ENCODE measurements around the gene PCSK1. TPM values are rescaled to one million over a fixed set of nuclear protein-coding genes. Genes with fewer than 3 reads are reported as not detected.
"Not testable (repeated sequence)": the region's sequence is repeated elsewhere in the genome, so short reads cannot be mapped to it uniquely, and the experiment has no call there.

The PCSK1 gene
- total RNA-seq, 4 donors from 2014 or later, result 0.65 to 1.4 (median 1.2) TPM; not detected in 1

- intact Hi-C loops (cut with DNase I; ENCODE audit: low total_unique reads), result no loop called here
Observed at GRCh38 chr5:96377597-96377996, 55.5 kb downstream of the PCSK1 start.

GRCh38 chr5:96377167-96377566 is 55.9 kb downstream of the PCSK1 start:
- WGBS, 2 donors, result 46 to 50% methylated on average over 2 of the region's 2 CpGs
- intact Hi-C loops (cut with DNase I; ENCODE audit: low total_unique reads), result no loop called here
- H3K4me3 ChIP-seq (ENCODE audit: low read depth, poor library complexity, severe bottlenecking), result no peak overlapping the region
- TF ChIP-seq CTCF (IDR thresholded peaks at IDR 0.05), result no peak
- no peak for TF ChIP-seq POLR2A (IDR thresholded peaks at IDR 0.05)
- DNase-seq (ENCODE audit: low spot score in 2 of 2), result no peak

More at GRCh38 chr5:96377597-96377996, 55.5 kb downstream of the PCSK1 start:
- no peak overlapping the region for H3K4me3 ChIP-seq (ENCODE audit: low read depth, poor library complexity, severe bottlenecking)
- no peak for DNase-seq (ENCODE audit: low spot score in 2 of 2)
- TF ChIP-seq POLR2A (IDR thresholded peaks at IDR 0.05), result no peak
- no peak for TF ChIP-seq CTCF (IDR thresholded peaks at IDR 0.05)

GRCh38 chr5:96374653-96375052 is 58.4 kb downstream of the PCSK1 start:
- H3K4me3 ChIP-seq (ENCODE audit: low read depth, poor library complexity, severe bottlenecking), result no peak overlapping the region
- TF ChIP-seq CTCF (IDR thresholded peaks at IDR 0.05) (no peak), POLR2A (IDR thresholded peaks at IDR 0.05) (no peak)
- 84% methylated on average over 5 of the region's 5 CpGs for WGBS, 2 donors
- DNase-seq (ENCODE audit: low spot score in 2 of 2), result no peak
- intact Hi-C loops (cut with DNase I; ENCODE audit: low total_unique reads), result no loop called here

GRCh38 chr5:96373381-96373733 is 59.7 kb downstream of the PCSK1 start:
- WGBS, 2 donors, result 81 to 92% methylated on average over 4 of the region's 4 CpGs
- H3K4me3 ChIP-seq (ENCODE audit: low read depth, poor library complexity, severe bottlenecking), result no peak overlapping the region
- no peak for TF ChIP-seq CTCF (IDR thresholded peaks at IDR 0.05)
- no peak for TF ChIP-seq POLR2A (IDR thresholded peaks at IDR 0.05)
- intact Hi-C loops (cut with DNase I; ENCODE audit: low total_unique reads), result no loop called here
- DNase-seq (ENCODE audit: low spot score in 2 of 2), result no peak

GRCh38 chr5:96372726-96373380 is 60.2 kb downstream of the PCSK1 start:
- 94% methylated on average over 2 of the region's 2 CpGs for WGBS, 2 donors
- no peak for DNase-seq (ENCODE audit: low spot score in 2 of 2)
- H3K4me3 ChIP-seq (ENCODE audit: low read depth, poor library complexity, severe bottlenecking), result no peak overlapping the region
- intact Hi-C loops (cut with DNase I; ENCODE audit: low total_unique reads), result no loop called here
- no peak for TF ChIP-seq CTCF (IDR thresholded peaks at IDR 0.05)
- no peak for TF ChIP-seq POLR2A (IDR thresholded peaks at IDR 0.05)

GRCh38 chr5:96370976-96371375 is 62.1 kb downstream of the PCSK1 start:
- WGBS, 2 donors, result 78 to 87% methylated on average over 2 of the region's 2 CpGs
- no peak overlapping the region for H3K4me3 ChIP-seq (ENCODE audit: low read depth, poor library complexity, severe bottlenecking)
- intact Hi-C loops (cut with DNase I; ENCODE audit: low total_unique reads), result no loop called here
- TF ChIP-seq CTCF (IDR thresholded peaks at IDR 0.05) (no peak), POLR2A (IDR thresholded peaks at IDR 0.05) (no peak)
- DNase-seq (ENCODE audit: low spot score in 2 of 2), result no peak

GRCh38 chr5:96367337-96367736 is 65.7 kb downstream of the PCSK1 start:
- H3K4me3 ChIP-seq (ENCODE audit: low read depth, poor library complexity, severe bottlenecking); DNase-seq (ENCODE audit: low spot score in 2 of 2); intact Hi-C loops (cut with DNase I; ENCODE audit: low total_unique reads): not testable (repeated sequence)
- WGBS, 2 donors, result 94 to 96% methylated on average over 8 of the region's 8 CpGs
